GM21717 (cell line): ENCODE data around the gene MRPS9.

Source experiments
- ATAC-seq: cut with Tn5 transposase; IDR thresholded peaks from one replicate; pipeline ENCODE4 v1.9.1; 2021; ENCODE audit warnings: mild to moderate bottlenecking, moderate library complexity; ENCODE audit not compliant: unreplicated experiment

The MRPS9 gene

DNA sequence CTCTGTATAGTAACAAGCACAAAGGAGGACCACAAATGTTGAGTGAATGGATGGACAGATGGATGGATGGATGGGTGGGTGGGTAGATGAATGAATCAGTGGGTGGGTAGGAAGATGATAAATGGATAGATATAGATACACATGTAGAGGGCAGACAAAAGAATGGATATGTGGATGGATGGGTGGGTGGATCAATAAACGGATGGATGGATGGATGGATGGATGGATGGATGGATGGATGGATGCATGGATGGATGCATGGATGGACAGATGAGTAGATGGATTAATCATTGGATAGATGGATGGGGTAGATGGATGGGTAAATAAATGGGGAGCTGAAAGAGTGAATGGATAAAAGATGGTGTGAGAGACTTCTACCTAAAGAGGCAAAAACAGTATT is 111.4 kb downstream of the MRPS9 start:
- ATAC-seq = no peak
